Measurements from ENCODE around the gene GALNT1. TPM values are rescaled to one million over a fixed set of nuclear protein-coding genes. Genes with fewer than 3 reads are reported as not detected.

The GALNT1 gene
- total RNA-seq, 2 donors from 2014 or later: 31.1 to 32.0 TPM

DNA sequence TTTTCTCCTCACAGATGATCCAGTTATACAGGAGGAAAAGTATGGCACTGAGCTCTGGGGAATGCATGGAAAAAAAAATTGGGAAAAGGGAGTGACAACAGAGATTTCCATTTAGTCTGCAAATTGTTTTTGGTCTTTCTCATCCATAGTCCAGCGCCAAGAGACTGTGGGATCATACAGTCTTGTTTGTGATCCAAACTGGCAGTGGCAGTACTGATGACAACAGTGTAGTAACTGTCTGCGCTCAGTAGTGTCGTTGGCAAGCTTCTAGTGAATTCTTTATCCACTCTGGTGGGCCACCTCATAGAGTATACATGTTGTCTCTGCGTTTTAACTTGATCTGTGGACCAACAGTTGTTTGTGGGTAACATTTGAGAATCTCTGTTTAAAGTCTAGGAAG, 37.9 kb downstream of the GALNT1 start:
- Histone ChIP-seq H3K4me3 (no peak overlapping the region), H3K9me3 (no peaks in the 10 kb centered on the region), H3K36me3 (no peaks in the 10 kb centered on the region), H3K27me3 (replicated peaks; ENCODE audit: insufficient read depth) (no peaks in the 10 kb centered on the region), H3K4me1 (ENCODE audit: control insufficient read depth in 1 of 2, low read depth in 2 of 2) (peaks cover 14 to 33% of the 10 kb centered on the region in 2 donors), H3K27ac (no peak overlapping the region)
- TF ChIP-seq, protein P1, sequence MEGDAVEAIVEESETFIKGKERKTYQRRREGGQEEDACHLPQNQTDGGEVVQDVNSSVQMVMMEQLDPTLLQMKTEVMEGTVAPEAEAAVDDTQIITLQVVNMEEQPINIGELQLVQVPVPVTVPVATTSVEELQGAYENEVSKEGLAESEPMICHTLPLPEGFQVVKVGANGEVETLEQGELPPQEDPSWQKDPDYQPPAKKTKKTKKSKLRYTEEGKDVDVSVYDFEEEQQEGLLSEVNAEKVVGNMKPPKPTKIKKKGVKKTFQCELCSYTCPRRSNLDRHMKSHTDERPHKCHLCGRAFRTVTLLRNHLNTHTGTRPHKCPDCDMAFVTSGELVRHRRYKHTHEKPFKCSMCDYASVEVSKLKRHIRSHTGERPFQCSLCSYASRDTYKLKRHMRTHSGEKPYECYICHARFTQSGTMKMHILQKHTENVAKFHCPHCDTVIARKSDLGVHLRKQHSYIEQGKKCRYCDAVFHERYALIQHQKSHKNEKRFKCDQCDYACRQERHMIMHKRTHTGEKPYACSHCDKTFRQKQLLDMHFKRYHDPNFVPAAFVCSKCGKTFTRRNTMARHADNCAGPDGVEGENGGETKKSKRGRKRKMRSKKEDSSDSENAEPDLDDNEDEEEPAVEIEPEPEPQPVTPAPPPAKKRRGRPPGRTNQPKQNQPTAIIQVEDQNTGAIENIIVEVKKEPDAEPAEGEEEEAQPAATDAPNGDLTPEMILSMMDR (IDR thresholded peaks at IDR 0.05): no peak
- ATAC-seq (ENCODE audit: insufficient number of reproducible peaks, low FRiP score, low read depth) (no peak), DNase-seq (ENCODE audit: low spot score) (no peak)

DNA sequence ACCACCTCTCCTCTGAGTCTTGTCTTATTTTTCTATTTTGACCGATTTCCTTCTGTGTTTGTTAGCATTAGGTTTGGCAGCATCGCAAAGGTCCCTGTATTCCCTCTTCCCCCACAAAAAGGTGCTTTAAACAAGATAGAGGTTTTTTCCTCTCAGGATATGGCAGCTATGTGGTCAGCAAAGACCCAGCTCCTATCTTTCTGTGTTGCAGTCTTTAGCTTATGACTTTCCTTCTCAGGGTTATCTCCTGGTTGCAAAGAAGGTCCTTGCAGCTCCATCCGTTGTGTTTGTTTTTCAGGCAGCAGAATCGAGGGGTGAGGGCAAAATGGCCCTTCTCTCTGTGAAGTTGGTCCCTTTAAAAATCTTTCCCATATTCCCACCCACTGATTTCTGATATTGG, 38.4 kb downstream of the GALNT1 start:
- H3K27ac ChIP-seq: no peak overlapping the region
- ATAC-seq (ENCODE audit: insufficient number of reproducible peaks, low FRiP score, low read depth): no peak
- TF ChIP-seq, protein P1 (IDR thresholded peaks at IDR 0.05): no peak

DNA sequence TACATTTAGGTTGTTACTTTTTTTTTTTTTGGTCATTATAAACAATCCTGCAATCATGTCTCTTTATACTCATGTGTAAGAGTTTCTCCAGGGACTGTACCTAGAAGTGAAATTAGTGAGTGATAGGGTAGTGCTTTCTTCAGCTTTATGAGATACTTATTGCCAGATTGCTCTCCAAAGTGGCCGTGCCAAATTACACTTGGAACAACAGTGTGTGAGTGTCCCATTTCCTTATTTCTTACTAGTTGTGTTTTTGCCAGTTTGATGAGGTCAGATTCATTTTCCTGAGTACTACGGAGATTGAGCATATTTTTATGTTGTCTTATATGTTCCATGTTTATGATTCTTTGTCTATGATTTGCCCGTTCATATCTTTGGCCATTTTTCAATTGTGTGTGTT, 39.2 kb downstream of the GALNT1 start:
- Histone ChIP-seq H3K36me3 (no peaks in the 10 kb centered on the region), H3K4me1 (ENCODE audit: control insufficient read depth in 1 of 2, low read depth in 2 of 2) (peaks cover 14 to 33% of the 10 kb centered on the region in 2 donors), H3K4me3 (no peak overlapping the region), H3K27me3 (replicated peaks; ENCODE audit: insufficient read depth) (no peaks in the 10 kb centered on the region), H3K9me3 (no peaks in the 10 kb centered on the region), H3K27ac (no peak overlapping the region)
- TF ChIP-seq, protein P1 (IDR thresholded peaks at IDR 0.05): no peak
- no peak for ATAC-seq (ENCODE audit: insufficient number of reproducible peaks, low FRiP score, low read depth)
- DNase-seq (ENCODE audit: low spot score): no peak

More for the DNA sequence above, 38.4 kb downstream of the GALNT1 start:
- H3K4me3 ChIP-seq: no peak overlapping the region
- no peaks in the 10 kb centered on the region for H3K36me3 ChIP-seq
- no peaks in the 10 kb centered on the region for H3K27me3 ChIP-seq (replicated peaks; ENCODE audit: insufficient read depth)
- DNase-seq (ENCODE audit: low spot score): no peak
- no peaks in the 10 kb centered on the region for H3K9me3 ChIP-seq
- H3K4me1 ChIP-seq (ENCODE audit: control insufficient read depth in 1 of 2, low read depth in 2 of 2): peaks cover 14 to 33% of the 10 kb centered on the region in 2 donors

DNA sequence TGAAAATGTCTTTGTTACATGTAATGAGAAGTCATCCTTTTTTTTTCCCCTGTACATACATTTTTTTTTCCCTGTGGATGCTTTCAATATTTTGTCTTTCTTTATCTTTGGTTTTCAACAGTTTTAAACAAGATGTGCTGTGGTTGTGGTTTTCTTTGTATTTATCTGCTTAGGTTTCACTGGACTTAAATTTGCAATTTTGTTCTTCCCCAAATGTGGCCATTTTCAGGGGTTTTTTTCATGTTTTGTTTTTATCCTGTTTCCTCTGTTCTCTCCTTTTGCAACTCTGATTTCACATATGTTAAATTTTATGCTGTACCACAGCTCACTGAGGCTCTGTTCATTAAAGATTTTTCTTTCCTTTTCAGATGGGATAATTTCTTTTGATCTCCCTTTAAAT, 41.7 kb downstream of the GALNT1 start:
- H3K27me3 ChIP-seq (replicated peaks; ENCODE audit: insufficient read depth): no peaks in the 10 kb centered on the region
- no peaks in the 10 kb centered on the region for H3K9me3 ChIP-seq
- no peak overlapping the region for H3K27ac ChIP-seq
- no peak overlapping the region for H3K4me3 ChIP-seq
- TF ChIP-seq, protein P1 (IDR thresholded peaks at IDR 0.05): no peak
- DNase-seq (ENCODE audit: low spot score) (no peak), ATAC-seq (ENCODE audit: insufficient number of reproducible peaks, low FRiP score, low read depth) (no peak)
- H3K4me1 ChIP-seq (ENCODE audit: control insufficient read depth in 1 of 2, low read depth in 2 of 2): peaks cover 10 to 25% of the 10 kb centered on the region in 2 donors
- no peaks in the 10 kb centered on the region for H3K36me3 ChIP-seq

DNA sequence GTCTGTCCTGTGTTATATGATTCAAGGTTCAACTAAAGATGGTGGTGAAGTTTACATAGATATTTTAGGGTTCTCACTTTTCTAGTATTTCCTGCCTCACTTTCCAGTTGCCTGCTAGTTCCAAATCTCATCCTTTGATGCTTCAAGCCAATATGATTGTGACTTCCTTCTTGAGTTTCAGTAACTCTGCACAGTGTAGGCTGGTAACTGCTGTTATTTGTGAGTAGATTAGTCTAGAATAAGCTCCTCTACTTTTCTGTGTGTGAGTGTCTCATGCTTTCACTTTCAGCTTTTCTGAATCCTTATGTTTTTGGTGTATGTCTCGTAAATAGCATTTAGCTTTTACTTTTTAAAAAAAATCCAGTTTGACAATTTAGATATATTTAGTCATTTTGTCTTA, 42.6 kb downstream of the GALNT1 start:
- no peaks in the 10 kb centered on the region for H3K27me3 ChIP-seq (replicated peaks; ENCODE audit: insufficient read depth)
- no peaks in the 10 kb centered on the region for H3K36me3 ChIP-seq
- no peaks in the 10 kb centered on the region for H3K9me3 ChIP-seq
- no peak for ATAC-seq (ENCODE audit: insufficient number of reproducible peaks, low FRiP score, low read depth)
- no peak for DNase-seq (ENCODE audit: low spot score)
- no peak overlapping the region for H3K27ac ChIP-seq
- H3K4me3 ChIP-seq: no peak overlapping the region
- peaks cover 6 to 19% of the 10 kb centered on the region in 2 donors for H3K4me1 ChIP-seq (ENCODE audit: control insufficient read depth in 1 of 2, low read depth in 2 of 2)
- TF ChIP-seq, protein P1 (IDR thresholded peaks at IDR 0.05): no peak

Data from thoracic aorta (tissue), 2 donors.